HepG2 (cell line): ENCODE data around the gene SEC11A. TPM values are rescaled to one million over a fixed set of nuclear protein-coding genes. Genes with fewer than 3 reads are reported as not detected.

Experiments used
- BRD4 ChIP-seq: sonication (generic); formaldehyde crosslinking; IDR thresholded peaks from 2 replicates; pipeline ENCODE4 v1.4.0; 2020; ENCODE audit warnings: missing genetic modification reagents
- CREM ChIP-seq, 2 experiments: sonication (generic) in 1 of 2; formaldehyde crosslinking in 1 of 2; IDR thresholded peaks; 2 replicates each; pipeline versions ENCODE4 v1.4.0 to v1.6.1; 2016 to 2020; ENCODE audit warnings: antibody characterized with exemption in 1 of 2, mild to moderate bottlenecking in 1 of 2, missing genetic modification reagents in 1 of 2
- DMAP1 ChIP-seq: IDR thresholded peaks from 2 replicates; pipeline ENCODE4 v1.6.1; 2016
- EED ChIP-seq: sonication (generic); formaldehyde crosslinking; IDR thresholded peaks from 2 replicates; pipeline ENCODE4 v1.5.0; 2020; ENCODE audit warnings: mild to moderate bottlenecking, missing genetic modification reagents
- ERF ChIP-seq: IDR thresholded peaks from 2 replicates; pipeline ENCODE4 v1.6.1; 2018; ENCODE audit warnings: missing biosample characterization, missing genetic modification reagents
- ETV6 ChIP-seq: sonication (generic); formaldehyde crosslinking; conservative IDR thresholded peaks from 2 replicates; pipeline ENCODE4 v1.4.0; 2020; ENCODE audit warnings: missing genetic modification reagents
- GABPA ChIP-seq, 2 experiments: IDR thresholded peaks; 2 replicates each; pipeline ENCODE4 v1.6.1; 2011 to 2016; ENCODE audit warnings: low read depth in 2 of 2, low read length in 1 of 2, missing biosample characterization in 1 of 2, missing genetic modification characterization in 1 of 2
- HNRNPLL ChIP-seq: fragments of 200-400 bp; formaldehyde crosslinking; IDR thresholded peaks from 2 replicates; pipeline ENCODE4 v1.6.1; 2017; ENCODE audit warnings: mild to moderate bottlenecking, low read depth, low read length; ENCODE audit not compliant: poor library complexity, severe bottlenecking
- POLR2G ChIP-seq: fragments of 200-400 bp; formaldehyde crosslinking; IDR thresholded peaks from 2 replicates; pipeline ENCODE4 v1.6.1; 2018; ENCODE audit warnings: mild to moderate bottlenecking, low read depth, low read length, moderate library complexity
- RXRB ChIP-seq: IDR thresholded peaks from 2 replicates; pipeline ENCODE4 v1.6.1; 2016; ENCODE audit warnings: borderline replicate concordance, missing genetic modification reagents, missing compliant biosample characterization
- SP4 ChIP-seq: sonication (generic); formaldehyde crosslinking; IDR thresholded peaks from 2 replicates; pipeline ENCODE4 v1.8.1; 2023; ENCODE audit warnings: mild to moderate bottlenecking, missing genetic modification reagents
- TSC22D2 ChIP-seq: sonication (generic); formaldehyde crosslinking; IDR thresholded peaks from 2 replicates; pipeline ENCODE4 v1.5.1; 2020; ENCODE audit warnings: missing genetic modification reagents, mild to moderate bottlenecking, borderline replicate concordance
- U2AF1 ChIP-seq: fragments of 200-400 bp; formaldehyde crosslinking; optimal IDR thresholded peaks from 2 replicates; pipeline ENCODE3; 2017; ENCODE audit warnings: mild to moderate bottlenecking, low read depth, low read length
- ZBTB42 ChIP-seq: sonication (generic); formaldehyde crosslinking; IDR thresholded peaks from 2 replicates; pipeline ENCODE4 v1.5.0; 2020; ENCODE audit warnings: mild to moderate bottlenecking, missing genetic modification reagents
- ZFY ChIP-seq: sonication (generic); formaldehyde crosslinking; IDR thresholded peaks from 2 replicates; pipeline ENCODE4 v1.4.0; 2020; ENCODE audit warnings: missing genetic modification reagents
- ZNF343 ChIP-seq: sonication (generic); formaldehyde crosslinking; IDR thresholded peaks from 2 replicates; pipeline ENCODE4 v1.4.0; 2020; ENCODE audit warnings: mild to moderate bottlenecking, missing genetic modification reagents
- ZNF350 ChIP-seq: sonication (generic); formaldehyde crosslinking; IDR thresholded peaks from 2 replicates; pipeline ENCODE4 v1.4.0; 2020; ENCODE audit warnings: mild to moderate bottlenecking, low read depth, missing genetic modification reagents, borderline replicate concordance
- ZNF556 ChIP-seq: sonication (generic); formaldehyde crosslinking; IDR thresholded peaks from 2 replicates; pipeline ENCODE4 v1.4.0; 2020; ENCODE audit warnings: mild to moderate bottlenecking, missing genetic modification reagents, borderline replicate concordance
- ZNF567 ChIP-seq: sonication (generic); formaldehyde crosslinking; IDR thresholded peaks from 2 replicates; pipeline ENCODE4 v1.8.1; 2023; ENCODE audit warnings: mild to moderate bottlenecking, missing genetic modification reagents, borderline replicate concordance
- ZSCAN9 ChIP-seq: IDR thresholded peaks from 2 replicates; pipeline ENCODE4 v1.6.1; 2016; ENCODE audit warnings: borderline replicate concordance
- polyA plus RNA-seq, 8 experiments: library from polyadenylated mRNA; depleted of rRNA in 3 of 8; stranded (reverse) in 7 of 8; unstranded in 1 of 8; fragments of >200 nt; fragmentation: Illumina TruSeq in 4 of 8; extraction: Trizol in 4 of 8; gene quantifications; 2 replicates each; pipeline versions ENCODE4 v1.2.1 to v1.2.3, GENCODE V29; 2011 to 2016; ENCODE audit warnings: low read depth in 4 of 8, missing spikeins in 1 of 8, mixed read lengths in 1 of 8; ENCODE audit not compliant: insufficient read depth in 1 of 8
- total RNA-seq, 5 experiments: library from RNA; depleted of rRNA; stranded (reverse); fragments of >200 nt; fragmentation: Illumina TruSeq; extraction: Trizol; gene quantifications; 2 replicates each; pipeline ENCODE4 v1.2.3, GENCODE V29; 2016; ENCODE audit warnings: low read depth in 1 of 5
- TF ChIP-seq, protein P1 (sequence below): sonication (generic); formaldehyde crosslinking; IDR thresholded peaks from 2 replicates; pipeline ENCODE4 v1.9.0; 2021; ENCODE audit warnings: mild to moderate bottlenecking, missing genetic modification reagents
- TF ChIP-seq, protein P2 (sequence below): sonication (generic); formaldehyde crosslinking; IDR thresholded peaks from 2 replicates; pipeline ENCODE4 v1.4.0; 2020; ENCODE audit warnings: missing genetic modification reagents, low read depth, mild to moderate bottlenecking, borderline replicate concordance

The SEC11A gene
- total and polyA plus RNA-seq, 2 of the 13 experiments (the other 11 are each of a cell fraction or from before 2014, with no cell fraction given), result 141 to 230 TPM

DNA sequence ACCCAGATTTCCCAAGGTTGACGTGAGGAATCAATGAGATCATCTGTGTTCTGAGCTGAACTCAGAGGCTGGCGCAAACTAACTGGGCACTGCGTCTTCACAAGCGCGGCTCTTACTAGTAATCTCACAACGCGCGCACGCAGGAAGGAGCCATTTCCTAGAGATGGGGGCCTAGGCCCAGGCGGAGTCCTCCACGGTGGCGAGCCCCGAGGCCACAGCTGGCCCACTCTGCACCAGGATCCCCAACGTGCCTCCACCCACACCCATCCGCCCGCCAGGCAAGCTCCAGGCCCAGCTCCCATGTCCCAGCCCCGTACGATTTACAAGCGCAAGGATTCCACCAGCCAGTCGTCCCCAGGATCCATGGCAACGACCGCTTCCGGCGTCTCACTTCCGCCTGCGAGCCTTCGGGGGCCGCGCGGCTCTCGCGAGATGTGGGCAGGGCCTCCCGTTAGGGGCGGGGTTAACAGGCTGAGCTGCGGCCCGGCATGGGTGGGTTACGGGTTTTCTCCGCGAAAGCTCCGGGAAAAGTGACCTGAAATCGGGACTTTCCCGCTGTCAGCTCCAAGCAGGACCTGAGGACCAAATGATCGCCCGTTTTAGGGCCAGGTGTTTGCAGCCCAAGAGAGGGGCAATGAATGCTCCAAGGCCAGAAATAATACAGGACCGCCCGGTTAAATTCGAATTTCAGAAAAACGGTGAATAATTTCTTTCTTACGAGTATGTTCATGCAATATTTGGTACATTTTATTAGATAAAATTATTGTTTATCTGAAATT, 61.8 kb downstream of the SEC11A start, which contains the start of gene WDR73 (continued):
- TF ChIP-seq, protein P1, sequence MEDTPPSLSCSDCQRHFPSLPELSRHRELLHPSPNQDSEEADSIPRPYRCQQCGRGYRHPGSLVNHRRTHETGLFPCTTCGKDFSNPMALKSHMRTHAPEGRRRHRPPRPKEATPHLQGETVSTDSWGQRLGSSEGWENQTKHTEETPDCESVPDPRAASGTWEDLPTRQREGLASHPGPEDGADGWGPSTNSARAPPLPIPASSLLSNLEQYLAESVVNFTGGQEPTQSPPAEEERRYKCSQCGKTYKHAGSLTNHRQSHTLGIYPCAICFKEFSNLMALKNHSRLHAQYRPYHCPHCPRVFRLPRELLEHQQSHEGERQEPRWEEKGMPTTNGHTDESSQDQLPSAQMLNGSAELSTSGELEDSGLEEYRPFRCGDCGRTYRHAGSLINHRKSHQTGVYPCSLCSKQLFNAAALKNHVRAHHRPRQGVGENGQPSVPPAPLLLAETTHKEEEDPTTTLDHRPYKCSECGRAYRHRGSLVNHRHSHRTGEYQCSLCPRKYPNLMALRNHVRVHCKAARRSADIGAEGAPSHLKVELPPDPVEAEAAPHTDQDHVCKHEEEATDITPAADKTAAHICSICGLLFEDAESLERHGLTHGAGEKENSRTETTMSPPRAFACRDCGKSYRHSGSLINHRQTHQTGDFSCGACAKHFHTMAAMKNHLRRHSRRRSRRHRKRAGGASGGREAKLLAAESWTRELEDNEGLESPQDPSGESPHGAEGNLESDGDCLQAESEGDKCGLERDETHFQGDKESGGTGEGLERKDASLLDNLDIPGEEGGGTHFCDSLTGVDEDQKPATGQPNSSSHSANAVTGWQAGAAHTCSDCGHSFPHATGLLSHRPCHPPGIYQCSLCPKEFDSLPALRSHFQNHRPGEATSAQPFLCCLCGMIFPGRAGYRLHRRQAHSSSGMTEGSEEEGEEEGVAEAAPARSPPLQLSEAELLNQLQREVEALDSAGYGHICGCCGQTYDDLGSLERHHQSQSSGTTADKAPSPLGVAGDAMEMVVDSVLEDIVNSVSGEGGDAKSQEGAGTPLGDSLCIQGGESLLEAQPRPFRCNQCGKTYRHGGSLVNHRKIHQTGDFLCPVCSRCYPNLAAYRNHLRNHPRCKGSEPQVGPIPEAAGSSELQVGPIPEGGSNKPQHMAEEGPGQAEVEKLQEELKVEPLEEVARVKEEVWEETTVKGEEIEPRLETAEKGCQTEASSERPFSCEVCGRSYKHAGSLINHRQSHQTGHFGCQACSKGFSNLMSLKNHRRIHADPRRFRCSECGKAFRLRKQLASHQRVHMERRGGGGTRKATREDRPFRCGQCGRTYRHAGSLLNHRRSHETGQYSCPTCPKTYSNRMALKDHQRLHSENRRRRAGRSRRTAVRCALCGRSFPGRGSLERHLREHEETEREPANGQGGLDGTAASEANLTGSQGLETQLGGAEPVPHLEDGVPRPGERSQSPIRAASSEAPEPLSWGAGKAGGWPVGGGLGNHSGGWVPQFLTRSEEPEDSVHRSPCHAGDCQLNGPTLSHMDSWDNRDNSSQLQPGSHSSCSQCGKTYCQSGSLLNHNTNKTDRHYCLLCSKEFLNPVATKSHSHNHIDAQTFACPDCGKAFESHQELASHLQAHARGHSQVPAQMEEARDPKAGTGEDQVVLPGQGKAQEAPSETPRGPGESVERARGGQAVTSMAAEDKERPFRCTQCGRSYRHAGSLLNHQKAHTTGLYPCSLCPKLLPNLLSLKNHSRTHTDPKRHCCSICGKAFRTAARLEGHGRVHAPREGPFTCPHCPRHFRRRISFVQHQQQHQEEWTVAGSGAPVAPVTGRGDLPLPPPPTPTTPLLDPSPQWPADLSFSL (CRISPR knock-in tag), result 0 out of 2 replicates have a peak, but pooled peaks have one; percentile 21
- TF ChIP-seq ZSCAN9 (CRISPR knock-in tag), result peak; percentile 68; the same call in 1 of the 2 replicates
- TF ChIP-seq TSC22D2 (CRISPR knock-in tag), result peak; percentile 54; the same call in 1 of the 2 replicates
- TF ChIP-seq ERF (CRISPR knock-in tag), result peak; percentile 55; the same call in 1 of the 2 replicates
- peak; percentile 4; the same call in 1 of the 2 replicates for TF ChIP-seq ZBTB42 (CRISPR knock-in tag)
- peak; percentile 70; the same call in 1 of the 2 replicates for TF ChIP-seq SP4 (CRISPR knock-in tag)
- TF ChIP-seq ZFY, result peak; percentile 94
- TF ChIP-seq, protein P2, sequence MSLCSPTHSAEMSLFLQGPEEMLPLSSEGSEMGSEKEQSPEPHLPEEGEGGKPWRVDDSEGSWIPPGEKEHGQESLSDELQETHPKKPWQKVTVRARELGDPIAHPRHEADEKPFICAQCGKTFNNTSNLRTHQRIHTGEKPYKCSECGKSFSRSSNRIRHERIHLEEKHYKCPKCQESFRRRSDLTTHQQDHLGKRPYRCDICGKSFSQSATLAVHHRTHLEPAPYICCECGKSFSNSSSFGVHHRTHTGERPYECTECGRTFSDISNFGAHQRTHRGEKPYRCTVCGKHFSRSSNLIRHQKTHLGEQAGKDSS (CRISPR knock-in tag), result peak; percentile 71; the same call in 1 of the 2 replicates
- TF ChIP-seq GABPA (IDR thresholded peaks at IDR 0.05; ENCODE audit: low read depth, low read length), result peak; percentile 91
- TF ChIP-seq GABPA (CRISPR knock-in tag; IDR thresholded peaks at IDR 0.05; ENCODE audit: low read depth), result peak; percentile 97
- no peak; the same call in 1 of the 2 replicates for TF ChIP-seq ZNF556
- 0 out of 2 replicates have a peak, but pooled peaks have one; percentile 58 for TF ChIP-seq BRD4 (CRISPR knock-in tag)
- peak; percentile 52; the same call in 1 of the 2 replicates for TF ChIP-seq ZNF567 (CRISPR knock-in tag)
- 0 out of 2 replicates have a peak, but pooled peaks have one; percentile 55 for TF ChIP-seq EED (CRISPR knock-in tag)
- TF ChIP-seq DMAP1 (CRISPR knock-in tag), result peak; percentile 68
- TF ChIP-seq ZNF343 (CRISPR knock-in tag), result no peak
- 0 out of 2 replicates have a peak, but pooled peaks have one; percentile 46 for TF ChIP-seq CREM (IDR thresholded peaks at IDR 0.05)
- TF ChIP-seq CREM (CRISPR knock-in tag; IDR thresholded peaks at IDR 0.05), result no peak
- TF ChIP-seq ETV6, result no peak
- peak; percentile 22; the same call in 1 of the 2 replicates for TF ChIP-seq RXRB
- TF ChIP-seq HNRNPLL, result peak; percentile 90
- TF ChIP-seq U2AF1, result no peak
- TF ChIP-seq ZNF350 (CRISPR knock-in tag), result peak; percentile 76
- peak; percentile 75 for TF ChIP-seq POLR2G
